Measurements from ENCODE around the gene PAK5. TPM values are rescaled to one million over a fixed set of nuclear protein-coding genes. Genes with fewer than 3 reads are reported as not detected.

The PAK5 gene
- total RNA-seq, 4 donors from 2014 or later = not detected

- Histone ChIP-seq H3K4me3 (no peak overlapping the region), H3K27ac (no peak overlapping the region), H3K9me3 (no peaks in the 10 kb centered on the region), H3K36me3 (no peaks in the 10 kb centered on the region), H3K27me3 (no peaks in the 10 kb centered on the region), H3K4me1 (no peaks in the 10 kb centered on the region)
- no peak for TF ChIP-seq POLR2A (IDR thresholded peaks at IDR 0.05)
- TF ChIP-seq, protein P1, sequence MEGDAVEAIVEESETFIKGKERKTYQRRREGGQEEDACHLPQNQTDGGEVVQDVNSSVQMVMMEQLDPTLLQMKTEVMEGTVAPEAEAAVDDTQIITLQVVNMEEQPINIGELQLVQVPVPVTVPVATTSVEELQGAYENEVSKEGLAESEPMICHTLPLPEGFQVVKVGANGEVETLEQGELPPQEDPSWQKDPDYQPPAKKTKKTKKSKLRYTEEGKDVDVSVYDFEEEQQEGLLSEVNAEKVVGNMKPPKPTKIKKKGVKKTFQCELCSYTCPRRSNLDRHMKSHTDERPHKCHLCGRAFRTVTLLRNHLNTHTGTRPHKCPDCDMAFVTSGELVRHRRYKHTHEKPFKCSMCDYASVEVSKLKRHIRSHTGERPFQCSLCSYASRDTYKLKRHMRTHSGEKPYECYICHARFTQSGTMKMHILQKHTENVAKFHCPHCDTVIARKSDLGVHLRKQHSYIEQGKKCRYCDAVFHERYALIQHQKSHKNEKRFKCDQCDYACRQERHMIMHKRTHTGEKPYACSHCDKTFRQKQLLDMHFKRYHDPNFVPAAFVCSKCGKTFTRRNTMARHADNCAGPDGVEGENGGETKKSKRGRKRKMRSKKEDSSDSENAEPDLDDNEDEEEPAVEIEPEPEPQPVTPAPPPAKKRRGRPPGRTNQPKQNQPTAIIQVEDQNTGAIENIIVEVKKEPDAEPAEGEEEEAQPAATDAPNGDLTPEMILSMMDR (IDR thresholded peaks at IDR 0.05) = no peak
- DNase-seq = no peak
These were observed 152.4 kb downstream of the PAK5 start for GRCh38 chr20:9686455-9686854.

- H3K27ac ChIP-seq = no peak overlapping the region
- H3K27me3 ChIP-seq = no peaks in the 10 kb centered on the region
- H3K36me3 ChIP-seq = no peaks in the 10 kb centered on the region
- H3K4me1 ChIP-seq = no peaks in the 10 kb centered on the region
- TF ChIP-seq POLR2A (IDR thresholded peaks at IDR 0.05) = no peak
- no peak for DNase-seq
- H3K4me3 ChIP-seq = no peak overlapping the region
- no peaks in the 10 kb centered on the region for H3K9me3 ChIP-seq
These were observed 152.9 kb downstream of the PAK5 start for GRCh38 chr20:9686001-9686400.

- Histone ChIP-seq H3K9me3 (no peaks in the 10 kb centered on the region), H3K4me3 (no peak overlapping the region), H3K36me3 (no peaks in the 10 kb centered on the region), H3K4me1 (no peaks in the 10 kb centered on the region), H3K27ac (no peak overlapping the region), H3K27me3 (no peaks in the 10 kb centered on the region)
- TF ChIP-seq, protein P1 (IDR thresholded peaks at IDR 0.05) = no peak
- TF ChIP-seq POLR2A (IDR thresholded peaks at IDR 0.05) = no peak
- no peak for DNase-seq
These were observed 153.9 kb downstream of the PAK5 start for GRCh38 chr20:9685011-9685410.

GRCh38 chr20:9677100-9677623 lies 161.7 kb downstream of the PAK5 start:
- H3K4me1 ChIP-seq = no peaks in the 10 kb centered on the region
- no peak for DNase-seq
- no peaks in the 10 kb centered on the region for H3K27me3 ChIP-seq
- H3K9me3 ChIP-seq = no peaks in the 10 kb centered on the region
- H3K4me3 ChIP-seq = no peak overlapping the region
- no peaks in the 10 kb centered on the region for H3K36me3 ChIP-seq
- TF ChIP-seq, protein P1 (IDR thresholded peaks at IDR 0.05) = no peak
- no peak for TF ChIP-seq POLR2A (IDR thresholded peaks at IDR 0.05)
- H3K27ac ChIP-seq = no peak overlapping the region

GRCh38 chr20:9672981-9673380 lies 165.9 kb downstream of the PAK5 start:
- no peak for DNase-seq
- Histone ChIP-seq H3K27me3 (no peaks in the 10 kb centered on the region), H3K4me1 (no peaks in the 10 kb centered on the region), H3K27ac (no peak overlapping the region), H3K9me3 (no peaks in the 10 kb centered on the region), H3K4me3 (no peak overlapping the region), H3K36me3 (no peaks in the 10 kb centered on the region)
- no peak for TF ChIP-seq POLR2A (IDR thresholded peaks at IDR 0.05)
- TF ChIP-seq, protein P1 (IDR thresholded peaks at IDR 0.05) = no peak

GRCh38 chr20:9672027-9672426 lies 166.8 kb downstream of the PAK5 start:
- no peaks in the 10 kb centered on the region for H3K4me1 ChIP-seq
- no peaks in the 10 kb centered on the region for H3K9me3 ChIP-seq
- no peak for DNase-seq
- TF ChIP-seq POLR2A (IDR thresholded peaks at IDR 0.05) = no peak
- TF ChIP-seq, protein P1 (IDR thresholded peaks at IDR 0.05) = no peak
- H3K27ac ChIP-seq = no peak overlapping the region
- H3K27me3 ChIP-seq = no peaks in the 10 kb centered on the region
- H3K36me3 ChIP-seq = no peaks in the 10 kb centered on the region
- no peak overlapping the region for H3K4me3 ChIP-seq

Measured in Peyer's patch (tissue), 4 donors.